Activated CD4-positive, alpha-beta T cell treated with anti-CD3 and anti-CD28 coated beads, Interleukin-2, amount 50 U/mL, for 16 hours (primary cell): Measurements from ENCODE around the gene UBXN7.
"Not testable (repeated sequence)": the region's sequence is repeated elsewhere in the genome, so short reads cannot be mapped to it uniquely, and the experiment has no call there.

Experiments
- DNase-seq: peaks from one replicate; pipeline ENCODE4 v3.0.0-alpha.2; 2020

The UBXN7 gene

GRCh38 chr3:196432137-196432879, at the start of gene UBXN7:
Gene UBXN7, minus strand, starts transcription at chr3:196432427. Its CDS starts 28 bp downstream, at chr3:196432399.
- DNase-seq, result peak; percentile 97

GRCh38 chr3:196477678-196478077, 45.5 kb upstream of the UBXN7 start:
- DNase-seq, result no peak

- DNase-seq, result no peak
Observed at GRCh38 chr3:196472286-196472685, 40.1 kb upstream of the UBXN7 start.

GRCh38 chr3:196471551-196471950, 39.3 kb upstream of the UBXN7 start:
- DNase-seq, result no peak

- not testable (repeated sequence) for DNase-seq
Observed at GRCh38 chr3:196470182-196470581, 38.0 kb upstream of the UBXN7 start.

- no peak for DNase-seq
Observed at GRCh38 chr3:196463804-196464203, 31.6 kb upstream of the UBXN7 start.

- no peak for DNase-seq
Observed at GRCh38 chr3:196463478-196463756, 31.2 kb upstream of the UBXN7 start.

GRCh38 chr3:196462680-196463477, 30.7 kb upstream of the UBXN7 start:
- not testable (repeated sequence) for DNase-seq

- DNase-seq, result no peak
Observed at GRCh38 chr3:196458063-196458462, 25.8 kb upstream of the UBXN7 start.

GRCh38 chr3:196457470-196457869, 25.2 kb upstream of the UBXN7 start:
- DNase-seq, result not testable (repeated sequence)

- no peak for DNase-seq
Observed at GRCh38 chr3:196454935-196455334, 22.7 kb upstream of the UBXN7 start.

GRCh38 chr3:196445391-196445790, 13.2 kb upstream of the UBXN7 start:
- not testable (repeated sequence) for DNase-seq

GRCh38 chr3:196444500-196444894, 12.3 kb upstream of the UBXN7 start:
- DNase-seq, result no peak

GRCh38 chr3:196440696-196441095, 8.5 kb upstream of the UBXN7 start:
- no peak for DNase-seq

GRCh38 chr3:196440041-196440537, 7.9 kb upstream of the UBXN7 start:
- no peak for DNase-seq

GRCh38 chr3:196431181-196432136, 768 bp downstream of the UBXN7 start:
- DNase-seq, result peak; percentile 38

- DNase-seq, result no peak
Observed at GRCh38 chr3:196428041-196428440, 4.2 kb downstream of the UBXN7 start.

- DNase-seq, result not testable (repeated sequence)
Observed at GRCh38 chr3:196424421-196424820, 7.8 kb downstream of the UBXN7 start.

GRCh38 chr3:196423044-196423781, 9.0 kb downstream of the UBXN7 start:
- DNase-seq, result no peak

GRCh38 chr3:196421668-196422067, 10.6 kb downstream of the UBXN7 start:
- not testable (repeated sequence) for DNase-seq

GRCh38 chr3:196419386-196419785, 12.8 kb downstream of the UBXN7 start:
- no peak for DNase-seq

- DNase-seq, result no peak
Observed at GRCh38 chr3:196418601-196419000, 13.6 kb downstream of the UBXN7 start.
